Measurements from ENCODE around the gene KLK14.

- TF ChIP-seq SREBF2 (IDR thresholded peaks at IDR 0.05) (no peak), CTCF (IDR thresholded peaks at IDR 0.05) (no peak), RAD21 (conservative IDR thresholded peaks at IDR 0.05 in 1 of 2, IDR thresholded peaks at IDR 0.05 in 1 of 2) (no peak)
Observed at GRCh38 chr19:51091895-51092873, 9.5 kb upstream of the KLK14 start.

Data from A549 (cell line).